Measurements from ENCODE around the gene GRK7. TPM values are rescaled to one million over a fixed set of nuclear protein-coding genes. Genes with fewer than 3 reads are reported as not detected.

GRK7 gene, protein sequence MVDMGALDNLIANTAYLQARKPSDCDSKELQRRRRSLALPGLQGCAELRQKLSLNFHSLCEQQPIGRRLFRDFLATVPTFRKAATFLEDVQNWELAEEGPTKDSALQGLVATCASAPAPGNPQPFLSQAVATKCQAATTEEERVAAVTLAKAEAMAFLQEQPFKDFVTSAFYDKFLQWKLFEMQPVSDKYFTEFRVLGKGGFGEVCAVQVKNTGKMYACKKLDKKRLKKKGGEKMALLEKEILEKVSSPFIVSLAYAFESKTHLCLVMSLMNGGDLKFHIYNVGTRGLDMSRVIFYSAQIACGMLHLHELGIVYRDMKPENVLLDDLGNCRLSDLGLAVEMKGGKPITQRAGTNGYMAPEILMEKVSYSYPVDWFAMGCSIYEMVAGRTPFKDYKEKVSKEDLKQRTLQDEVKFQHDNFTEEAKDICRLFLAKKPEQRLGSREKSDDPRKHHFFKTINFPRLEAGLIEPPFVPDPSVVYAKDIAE (N-terminal part only)
- total RNA-seq (2022; extraction: Qiagen RNA extraction) = 0.03 TPM in 1 of 5 replicates, not detected in the others

DNA sequence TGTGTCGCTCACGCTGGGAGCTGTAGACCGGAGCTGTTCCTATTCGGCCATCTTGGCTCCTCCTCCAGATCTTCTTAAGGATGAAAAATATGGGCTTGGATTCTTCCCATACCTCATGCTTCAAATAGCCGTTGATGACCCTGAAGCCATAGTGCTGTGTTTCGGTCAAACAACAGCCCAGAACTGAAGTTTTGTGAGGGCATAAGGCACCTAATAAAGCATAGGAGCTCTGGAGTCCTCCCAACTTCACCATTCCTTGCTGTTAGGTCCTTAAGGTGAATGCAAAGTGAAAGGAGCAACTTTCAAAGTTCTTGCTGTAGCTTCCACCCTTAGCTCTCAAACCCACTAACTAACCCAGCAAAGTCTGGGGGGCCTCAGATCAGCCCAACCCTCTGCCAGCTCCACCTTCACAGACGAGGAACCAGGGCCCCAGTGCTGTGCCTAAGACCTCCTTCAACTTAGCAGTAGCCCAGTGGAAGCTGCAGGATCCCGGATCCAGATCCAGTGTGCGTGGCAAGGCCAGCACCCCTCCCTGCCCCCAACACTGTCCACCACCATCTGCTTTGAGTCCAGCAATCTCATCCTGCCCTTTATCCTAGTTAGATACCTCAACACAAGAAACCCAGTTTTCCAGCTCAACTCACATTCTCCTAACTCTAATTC, at the start of gene GRK7:
GRK7 (plus strand) TSS at position 321 of the 663 bp plus-strand sequence. CDS start 14,877 bp downstream, outside the sequence.

GRCh38 chr3:141738022-141738890, 25.0 kb upstream of the GRK7 start, which contains the start of gene RNF7:
Gene RNF7, plus strand, starts transcription at chr3:141738298. Its CDS starts 44 bp downstream, at chr3:141738342.

Other genes with a start within 250 kb of the GRK7 start
- gene RNF7, start 25.1 kb upstream of the GRK7 start, total RNA-seq (2022; extraction: Qiagen RNA extraction) = 116 to 148 TPM (median 136 TPM) in 5 replicates
- gene ATP1B3, start 113.2 kb downstream of the GRK7 start, total RNA-seq (2022; extraction: Qiagen RNA extraction) = 180 to 207 TPM (median 202 TPM) in 5 replicates

Measured in A549 treated with Hydrocortisone at 1 μM for 4 hours (cell line).